DND-41 (cell line): Measurements from ENCODE around the gene ATP2A3.

Source experiments
- EZH2 ChIP-seq: IDR thresholded peaks from 3 replicates; pipeline ENCODE4 v1.6.1; 2012; ENCODE audit warnings: borderline replicate concordance, low read depth, mild to moderate bottlenecking, moderate library complexity, low read length, inconsistent platforms; ENCODE audit not compliant: severe bottlenecking
- TF ChIP-seq, protein P1 (sequence below): IDR thresholded peaks from 2 replicates; pipeline ENCODE4 v1.5.1; 2012; ENCODE audit warnings: borderline replicate concordance, low read length, moderate library complexity, mild to moderate bottlenecking; ENCODE audit not compliant: poor library complexity, severe bottlenecking; ENCODE audit errors: extremely low read depth

- TF ChIP-seq, protein P1, sequence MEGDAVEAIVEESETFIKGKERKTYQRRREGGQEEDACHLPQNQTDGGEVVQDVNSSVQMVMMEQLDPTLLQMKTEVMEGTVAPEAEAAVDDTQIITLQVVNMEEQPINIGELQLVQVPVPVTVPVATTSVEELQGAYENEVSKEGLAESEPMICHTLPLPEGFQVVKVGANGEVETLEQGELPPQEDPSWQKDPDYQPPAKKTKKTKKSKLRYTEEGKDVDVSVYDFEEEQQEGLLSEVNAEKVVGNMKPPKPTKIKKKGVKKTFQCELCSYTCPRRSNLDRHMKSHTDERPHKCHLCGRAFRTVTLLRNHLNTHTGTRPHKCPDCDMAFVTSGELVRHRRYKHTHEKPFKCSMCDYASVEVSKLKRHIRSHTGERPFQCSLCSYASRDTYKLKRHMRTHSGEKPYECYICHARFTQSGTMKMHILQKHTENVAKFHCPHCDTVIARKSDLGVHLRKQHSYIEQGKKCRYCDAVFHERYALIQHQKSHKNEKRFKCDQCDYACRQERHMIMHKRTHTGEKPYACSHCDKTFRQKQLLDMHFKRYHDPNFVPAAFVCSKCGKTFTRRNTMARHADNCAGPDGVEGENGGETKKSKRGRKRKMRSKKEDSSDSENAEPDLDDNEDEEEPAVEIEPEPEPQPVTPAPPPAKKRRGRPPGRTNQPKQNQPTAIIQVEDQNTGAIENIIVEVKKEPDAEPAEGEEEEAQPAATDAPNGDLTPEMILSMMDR, result no peak
- no peak for TF ChIP-seq EZH2
Measured at GRCh38 chr17:3964203-3965117, at the start of gene ATP2A3.
